NCI-H2171 treated with DMSO at 0.1 percent for 48 hours (cell line): Measurements from ENCODE around the gene NRF1.
A peak's percentile ranks its signal among the peaks of the same experiment; 100 is the strongest.

Experiments used
- DNase-seq: peaks from one replicate; lab custom pipeline; 2025; lab: John Stamatoyannopoulos, UW

The NRF1 gene

GRCh38 chr7:129740574-129741410, 129.3 kb downstream of the NRF1 start:
- no peak for DNase-seq

DNA sequence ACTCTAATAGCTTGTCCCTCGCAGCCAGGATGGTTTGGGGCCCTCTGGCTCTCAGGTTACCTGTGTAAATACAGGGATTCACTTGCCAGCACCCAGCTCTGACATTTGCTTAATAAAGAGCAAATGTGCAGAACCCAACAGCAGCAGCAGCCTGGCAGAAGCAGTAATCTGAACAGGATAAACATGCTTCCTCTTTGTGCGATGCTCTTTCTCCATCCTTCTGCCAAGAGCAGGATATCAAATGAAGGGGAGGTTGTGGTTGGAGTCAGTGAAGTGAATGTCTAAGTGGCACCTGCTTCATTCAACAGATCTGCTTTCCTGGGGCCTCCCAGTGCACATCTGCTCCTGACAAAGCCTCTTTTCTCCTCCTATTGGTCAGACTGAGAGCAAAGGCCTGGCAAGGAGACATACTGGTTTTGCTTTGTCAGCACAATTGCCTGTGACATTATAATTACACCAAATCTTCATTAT, 130.3 kb downstream of the NRF1 start:
- peak; percentile 99 for DNase-seq

DNA sequence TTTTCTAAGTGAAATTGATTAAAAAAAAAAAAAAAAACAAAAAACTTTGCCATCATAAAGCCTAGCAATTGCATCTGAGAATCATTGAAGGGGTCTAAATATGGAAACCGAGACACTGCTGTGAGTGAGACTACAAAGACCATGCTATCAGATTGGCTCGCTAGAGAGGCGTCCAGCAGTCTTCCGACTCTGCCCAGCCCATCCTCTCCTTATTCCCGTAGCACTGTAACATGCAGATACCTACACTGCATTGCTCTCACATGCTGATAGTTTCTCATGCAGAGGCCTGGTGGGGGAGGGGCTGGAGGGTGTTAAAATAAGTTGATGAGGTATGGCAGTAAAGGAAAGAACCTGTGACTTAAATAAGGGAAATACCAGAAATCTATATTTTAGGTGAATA, 130.7 kb downstream of the NRF1 start:
- no peak for DNase-seq

DNA sequence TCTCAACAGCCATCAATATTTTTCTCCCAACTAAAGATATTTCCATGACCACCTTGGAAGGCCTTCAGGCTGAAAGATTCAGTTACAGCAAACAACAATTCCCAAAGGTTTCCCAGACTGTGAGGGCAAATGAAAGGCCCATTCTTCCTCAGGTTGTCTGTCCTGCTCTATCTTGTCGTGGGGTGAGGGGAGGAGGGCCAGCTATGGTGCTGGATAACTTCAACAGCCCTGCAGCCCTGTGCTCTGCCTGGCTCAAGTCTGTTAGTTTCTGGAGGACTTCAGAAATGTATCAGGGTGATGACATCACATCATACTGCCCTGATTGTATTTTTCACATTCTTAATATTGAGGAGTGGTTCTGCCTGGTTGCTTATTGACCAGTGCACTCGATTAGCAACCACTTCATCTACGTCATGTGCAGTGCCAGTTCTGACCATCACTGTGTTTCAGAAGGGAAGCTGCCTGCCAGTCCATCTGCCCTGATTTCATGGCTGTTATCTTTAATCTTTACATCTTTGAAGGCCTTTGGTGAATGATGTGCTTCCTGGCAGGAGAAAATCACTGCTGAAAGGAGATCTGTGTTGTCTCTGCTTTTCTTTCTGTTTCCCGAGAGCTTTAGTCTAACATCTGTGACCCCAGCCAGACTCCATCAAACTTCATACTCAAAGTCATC, 135.5 kb downstream of the NRF1 start:
- DNase-seq = no peak

- no peak for DNase-seq
Observed at GRCh38 chr7:129748356-129749109, 137.0 kb downstream of the NRF1 start.

- DNase-seq = no peak
Observed at GRCh38 chr7:129750091-129750490, 138.6 kb downstream of the NRF1 start.

GRCh38 chr7:129750501-129750900, 139.0 kb downstream of the NRF1 start:
- DNase-seq = no peak

GRCh38 chr7:129751916-129752315, 140.4 kb downstream of the NRF1 start:
- DNase-seq = no peak

DNA sequence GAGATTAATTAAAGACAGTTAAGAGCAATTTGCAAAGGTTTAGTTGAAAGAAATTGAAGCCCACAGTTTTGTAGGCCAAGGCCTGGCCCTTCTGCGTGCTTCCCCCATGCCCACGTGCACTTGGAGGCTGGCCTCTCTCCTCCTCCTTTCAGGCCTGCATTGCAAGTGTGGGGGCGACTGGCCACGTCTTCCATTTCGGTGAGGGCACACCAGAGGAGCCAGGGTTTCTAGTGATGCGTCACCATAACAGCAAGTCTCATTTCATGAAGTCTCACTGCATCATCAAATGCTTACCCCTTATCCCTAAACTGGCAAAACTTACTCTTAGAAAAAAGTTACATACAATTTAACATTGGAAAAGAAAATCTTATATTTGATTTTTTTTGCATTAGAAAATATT, 141.2 kb downstream of the NRF1 start:
- DNase-seq = no peak

DNA sequence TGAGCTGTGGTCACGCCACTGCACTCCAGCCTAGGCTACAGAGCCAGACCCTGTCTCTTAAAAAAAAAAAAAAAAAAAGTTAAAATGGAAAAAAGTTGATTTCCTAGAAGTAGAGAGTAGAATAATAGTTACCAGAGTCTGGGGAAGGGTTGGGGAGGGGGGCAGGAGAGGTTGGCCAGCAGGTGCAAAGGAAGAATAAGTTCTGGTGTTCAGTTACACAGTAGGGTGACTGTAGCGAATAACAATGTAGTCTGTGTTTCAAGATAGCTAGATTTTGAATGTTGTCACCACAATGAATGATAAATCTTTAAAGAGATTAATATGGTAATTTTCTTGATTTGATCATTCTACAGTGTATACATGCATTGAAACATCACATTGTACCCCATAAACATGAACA, 142.9 kb downstream of the NRF1 start:
- DNase-seq = no peak

DNA sequence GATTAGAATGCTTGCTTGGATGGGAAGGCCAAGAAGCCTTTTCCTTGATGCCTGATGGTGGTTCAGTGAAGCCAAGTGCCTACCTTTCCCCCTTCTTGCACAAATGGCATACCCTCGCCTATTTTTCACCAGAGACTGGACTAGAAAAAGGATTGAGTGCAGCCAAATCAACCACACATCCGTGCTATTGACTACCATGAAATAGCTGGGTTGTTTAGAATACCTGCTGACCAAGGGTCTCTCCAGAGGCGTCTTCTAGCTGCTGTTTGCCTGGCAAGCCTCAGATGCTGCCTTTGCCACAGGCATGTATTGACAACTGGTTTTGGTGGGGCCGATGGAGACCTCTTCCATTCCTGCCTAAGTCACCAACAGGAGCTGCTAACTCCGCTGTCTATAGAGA, 146.5 kb downstream of the NRF1 start:
- no peak for DNase-seq

GRCh38 chr7:129762387-129762969, 151.0 kb downstream of the NRF1 start:
- DNase-seq = no peak

- DNase-seq = no peak
Observed at GRCh38 chr7:129764247-129765084, 152.9 kb downstream of the NRF1 start.

DNA sequence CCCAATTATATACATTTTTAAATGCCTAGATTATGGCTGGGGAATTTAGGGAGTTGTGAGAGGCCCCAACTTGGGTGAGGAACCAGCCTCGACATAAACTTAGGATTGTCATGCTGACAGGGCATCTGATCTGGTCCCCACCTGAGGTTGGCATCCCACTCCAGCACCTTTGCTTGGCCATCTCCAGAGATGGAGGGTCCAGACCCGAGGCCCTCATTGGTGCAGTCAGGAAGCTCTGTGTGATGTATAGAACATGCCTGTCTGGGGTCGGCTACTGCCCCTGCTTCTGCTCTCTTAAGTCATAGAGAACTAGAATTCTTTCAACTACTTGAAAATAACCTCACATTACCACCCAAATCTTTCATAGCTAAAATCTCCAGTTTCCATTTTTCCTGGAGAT, 153.8 kb downstream of the NRF1 start:
- no peak for DNase-seq

DNA sequence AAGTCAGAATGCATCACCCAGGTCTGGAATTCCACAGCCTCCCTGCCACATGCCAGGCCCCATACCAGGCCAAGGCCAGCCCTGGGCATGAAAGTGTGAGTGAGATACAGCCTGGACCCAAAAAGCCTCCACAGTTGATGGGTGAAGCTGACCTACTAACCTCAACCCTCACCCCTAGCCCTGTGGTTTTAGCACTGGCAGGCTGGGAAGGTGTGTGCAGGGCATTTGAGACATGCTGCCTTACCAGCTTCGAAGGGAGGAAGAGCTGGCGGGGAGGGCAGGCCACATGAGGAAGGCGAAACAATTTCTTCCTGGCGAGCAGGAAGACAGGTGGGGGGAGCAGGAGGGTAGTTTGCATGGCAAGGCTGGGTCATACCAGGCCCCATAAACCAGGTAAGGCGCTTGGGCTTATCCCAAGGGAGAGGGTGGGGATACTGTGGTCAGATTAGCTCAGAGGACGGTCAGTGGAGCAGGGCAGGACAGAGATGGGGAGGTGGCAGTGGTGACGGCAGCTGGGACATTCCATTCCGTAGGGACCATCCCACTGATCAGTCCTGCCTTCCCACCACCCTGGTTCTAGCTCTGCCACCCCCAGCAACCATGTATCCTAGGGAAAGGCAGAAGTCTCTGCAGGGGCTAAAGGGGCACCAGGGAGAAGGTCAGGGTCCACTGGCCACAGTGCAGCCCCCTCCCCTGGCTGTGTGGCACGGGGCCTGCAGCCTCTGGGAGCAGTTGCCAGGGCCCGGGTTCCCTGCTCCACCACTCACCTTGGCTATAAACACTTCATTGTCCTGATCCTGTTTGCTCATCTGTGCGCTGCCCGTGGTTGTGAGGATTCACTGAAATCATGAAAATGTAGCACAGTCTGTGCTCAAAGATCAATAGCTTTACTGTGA, 155.8 kb downstream of the NRF1 start:
- DNase-seq = no peak

- no peak for DNase-seq
Observed at GRCh38 chr7:129768614-129769399, 157.3 kb downstream of the NRF1 start.

DNA sequence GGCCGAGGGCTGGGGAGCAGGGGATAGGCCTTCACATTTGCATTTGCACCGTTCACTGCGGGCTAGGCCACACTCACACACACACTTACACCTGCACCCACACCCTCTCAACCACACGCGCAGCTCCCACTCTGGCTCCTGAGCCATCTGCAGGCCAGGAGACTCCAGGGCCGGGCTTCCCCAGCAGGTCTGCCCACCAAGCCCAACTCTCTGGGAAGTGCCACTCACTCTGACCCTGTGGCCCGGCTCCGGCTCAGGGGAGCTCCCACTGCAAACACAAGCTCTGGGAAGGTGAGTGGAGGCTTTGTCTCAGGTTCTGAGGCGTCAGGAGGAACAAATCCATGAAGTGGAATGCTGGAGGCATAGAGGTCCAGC, 157.9 kb downstream of the NRF1 start:
- DNase-seq = no peak

DNA sequence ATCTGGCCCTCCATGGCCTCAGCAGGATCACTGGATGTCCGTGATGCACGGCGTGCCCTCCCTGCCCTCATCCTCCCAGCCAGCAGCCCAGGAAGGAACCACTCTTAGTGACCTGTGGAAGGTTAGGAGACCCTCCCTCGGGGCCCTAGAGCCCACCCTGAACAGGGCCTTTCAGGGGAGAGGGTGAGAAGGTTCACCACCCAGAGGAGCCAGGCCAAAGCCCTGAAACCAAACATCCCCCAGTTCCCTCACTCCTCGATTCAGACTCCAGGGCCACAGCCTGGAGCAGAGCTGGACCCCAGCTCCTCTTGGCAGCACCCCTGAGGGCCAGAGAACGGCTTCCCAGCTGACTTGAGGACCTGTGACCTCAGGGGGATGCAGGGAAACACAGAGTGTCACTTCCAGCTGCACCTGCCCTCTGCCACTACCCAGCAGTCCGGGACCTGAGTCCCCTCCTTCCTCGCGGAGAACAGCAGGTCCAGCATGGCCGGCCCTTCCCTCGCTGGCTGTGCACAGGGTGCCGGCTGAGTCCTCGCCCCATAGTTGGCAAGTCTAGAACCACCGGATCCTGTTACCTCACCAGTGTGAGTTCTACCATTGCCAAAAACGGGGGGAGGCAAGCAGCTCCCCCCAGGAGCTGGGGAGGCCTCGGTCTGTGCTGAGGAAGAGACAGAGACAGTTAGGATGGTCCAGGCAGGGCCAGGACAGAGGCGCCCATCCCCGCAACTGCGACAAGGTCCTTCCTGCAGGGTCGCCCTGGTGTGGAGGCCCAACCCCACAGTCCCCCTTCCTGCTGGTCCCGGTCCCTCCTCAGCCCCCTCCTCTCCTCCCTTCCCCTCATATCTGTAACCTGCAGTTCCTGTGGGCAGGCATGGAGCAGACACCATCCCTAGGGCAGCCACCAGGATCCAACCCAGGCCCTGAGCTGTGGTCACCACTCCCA, 158.6 kb downstream of the NRF1 start:
- no peak for DNase-seq
